Ishikawa (cell line): Measurements from ENCODE around the gene HYCC2.

ENCODE experiments used
- EGR1 ChIP-seq: IDR thresholded peaks from 2 replicates; pipeline ENCODE4 v1.6.1; 2012
- EP300 ChIP-seq: IDR thresholded peaks from 2 replicates; pipeline ENCODE4 v1.6.1; 2012; ENCODE audit warnings: borderline replicate concordance
- MAX ChIP-seq: IDR thresholded peaks from 2 replicates; pipeline ENCODE4 v1.6.1; 2012
- RAD21 ChIP-seq: IDR thresholded peaks from 2 replicates; pipeline ENCODE4 v1.6.1; 2012; ENCODE audit warnings: low read depth
- REST ChIP-seq: IDR thresholded peaks from 2 replicates; pipeline ENCODE4 v1.6.1; 2012; ENCODE audit warnings: low read depth, mild to moderate bottlenecking
- TCF12 ChIP-seq: IDR thresholded peaks from 2 replicates; pipeline ENCODE4 v1.6.1; 2012; ENCODE audit warnings: low read depth
- ZBTB7A ChIP-seq: IDR thresholded peaks from 2 replicates; pipeline ENCODE4 v1.6.1; 2012; ENCODE audit warnings: low read depth

DNA sequence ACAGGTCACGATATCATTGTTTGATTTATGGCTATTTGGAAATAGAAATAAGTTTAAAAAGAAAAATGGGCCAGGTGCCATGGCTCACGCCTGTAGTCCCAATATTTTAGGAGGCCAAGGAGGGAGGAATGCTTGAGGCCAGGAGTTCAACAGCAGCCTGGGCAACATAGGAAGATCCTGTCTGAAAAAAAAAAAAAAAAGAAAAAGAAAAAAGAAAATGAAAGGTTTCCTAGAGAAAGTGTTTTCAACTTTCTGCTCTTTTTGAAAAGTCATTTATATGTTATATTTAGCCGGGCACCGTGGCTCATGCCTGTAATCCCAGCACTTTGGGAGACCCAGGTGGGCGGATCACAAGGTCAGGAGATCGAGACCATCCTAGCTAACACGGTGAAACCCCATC, 3.5 kb upstream of the HYCC2 start:
- TF ChIP-seq REST (no peak), RAD21 (no peak), EP300 (no peak), EGR1 (no peak), ZBTB7A (no peak), TCF12 (no peak), MAX (no peak)
